Measurements from ENCODE around the gene RCSD1.

DNA sequence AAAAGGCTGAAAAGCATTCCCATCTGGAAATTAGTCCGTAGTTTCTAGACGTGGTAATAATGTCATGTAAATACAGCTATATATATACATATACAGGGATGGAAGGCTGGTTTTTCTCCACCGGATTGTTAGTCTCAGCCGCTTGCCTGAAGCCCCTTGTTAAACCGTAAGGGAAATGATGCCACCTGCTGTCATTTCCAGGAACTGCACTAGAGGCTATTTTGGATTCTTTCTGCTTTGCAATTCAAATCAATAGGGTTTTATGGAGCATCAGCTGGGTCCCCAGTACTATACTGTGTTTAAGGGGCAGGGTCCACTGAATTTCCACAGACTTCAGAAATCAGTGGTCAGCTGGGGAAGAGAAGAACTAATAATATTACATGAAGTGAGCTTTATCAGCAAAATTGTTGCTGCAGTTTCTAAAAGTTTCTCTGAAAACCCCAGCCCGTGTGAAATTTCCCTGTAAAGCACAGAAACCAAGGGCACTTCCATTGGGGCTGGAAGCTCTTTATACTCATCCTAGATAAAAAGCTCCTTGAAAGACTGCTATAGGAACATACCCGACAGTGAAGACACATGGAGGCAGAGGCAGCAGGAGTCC, 58.0 kb downstream of the RCSD1 start:
- TF ChIP-seq PRRX2 (CRISPR knock-in tag; IDR thresholded peaks at IDR 0.05), result no peak
- TF ChIP-seq, protein P1, sequence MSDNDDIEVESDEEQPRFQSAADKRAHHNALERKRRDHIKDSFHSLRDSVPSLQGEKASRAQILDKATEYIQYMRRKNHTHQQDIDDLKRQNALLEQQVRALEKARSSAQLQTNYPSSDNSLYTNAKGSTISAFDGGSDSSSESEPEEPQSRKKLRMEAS (CRISPR knock-in tag; IDR thresholded peaks at IDR 0.05), result no peak
- TF ChIP-seq, protein P2, sequence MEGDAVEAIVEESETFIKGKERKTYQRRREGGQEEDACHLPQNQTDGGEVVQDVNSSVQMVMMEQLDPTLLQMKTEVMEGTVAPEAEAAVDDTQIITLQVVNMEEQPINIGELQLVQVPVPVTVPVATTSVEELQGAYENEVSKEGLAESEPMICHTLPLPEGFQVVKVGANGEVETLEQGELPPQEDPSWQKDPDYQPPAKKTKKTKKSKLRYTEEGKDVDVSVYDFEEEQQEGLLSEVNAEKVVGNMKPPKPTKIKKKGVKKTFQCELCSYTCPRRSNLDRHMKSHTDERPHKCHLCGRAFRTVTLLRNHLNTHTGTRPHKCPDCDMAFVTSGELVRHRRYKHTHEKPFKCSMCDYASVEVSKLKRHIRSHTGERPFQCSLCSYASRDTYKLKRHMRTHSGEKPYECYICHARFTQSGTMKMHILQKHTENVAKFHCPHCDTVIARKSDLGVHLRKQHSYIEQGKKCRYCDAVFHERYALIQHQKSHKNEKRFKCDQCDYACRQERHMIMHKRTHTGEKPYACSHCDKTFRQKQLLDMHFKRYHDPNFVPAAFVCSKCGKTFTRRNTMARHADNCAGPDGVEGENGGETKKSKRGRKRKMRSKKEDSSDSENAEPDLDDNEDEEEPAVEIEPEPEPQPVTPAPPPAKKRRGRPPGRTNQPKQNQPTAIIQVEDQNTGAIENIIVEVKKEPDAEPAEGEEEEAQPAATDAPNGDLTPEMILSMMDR (IDR thresholded peaks at IDR 0.05), result peak; percentile 85
- TF ChIP-seq ESRRA (CRISPR knock-in tag; IDR thresholded peaks at IDR 0.05; ENCODE audit: borderline replicate concordance), result no peak
- no peak for TF ChIP-seq SMAD3 (CRISPR knock-in tag; IDR thresholded peaks at IDR 0.05; ENCODE audit: borderline replicate concordance)
- no peak for TF ChIP-seq NFE2L1 (CRISPR knock-in tag; IDR thresholded peaks at IDR 0.05)
- TF ChIP-seq JUN (CRISPR knock-in tag; IDR thresholded peaks at IDR 0.05), result no peak
- no peak for TF ChIP-seq FOXJ3 (CRISPR knock-in tag; IDR thresholded peaks at IDR 0.05; ENCODE audit: borderline replicate concordance)
- no peak for TF ChIP-seq IRF2 (CRISPR knock-in tag; IDR thresholded peaks at IDR 0.05; ENCODE audit: borderline replicate concordance, low read depth)
- no peak for TF ChIP-seq TCF7 (CRISPR knock-in tag; IDR thresholded peaks at IDR 0.05; ENCODE audit: low read depth)
- TF ChIP-seq USF1 (CRISPR knock-in tag; IDR thresholded peaks at IDR 0.05), result no peak
- TF ChIP-seq ZBTB21 (CRISPR knock-in tag; IDR thresholded peaks at IDR 0.05; ENCODE audit: borderline replicate concordance), result no peak
- TF ChIP-seq ZNF423 (CRISPR knock-in tag; IDR thresholded peaks at IDR 0.05), result no peak
- TF ChIP-seq FOXP4 (CRISPR knock-in tag; IDR thresholded peaks at IDR 0.05), result no peak

Data from WTC11 (cell line).